NCI-H1105 treated with DMSO at 0.1 percent for 48 hours (cell line): ENCODE data around the gene HELZ.
A peak's percentile ranks its signal among the peaks of the same experiment; 100 is the strongest.
"Not testable (repeated sequence)": the region's sequence is repeated elsewhere in the genome, so short reads cannot be mapped to it uniquely, and the experiment has no call there.

Source experiments
- DNase-seq: peaks from one replicate; lab custom pipeline; 2025; lab: John Stamatoyannopoulos, UW

Gene HELZ

GRCh38 chr17:67265436-67266019 is 20.5 kb upstream of the HELZ start:
- DNase-seq: no peak

GRCh38 chr17:67262435-67263117 is 17.6 kb upstream of the HELZ start:
- no peak for DNase-seq

GRCh38 chr17:67260170-67260987 is 15.4 kb upstream of the HELZ start:
- DNase-seq: no peak

GRCh38 chr17:67258821-67259468 is 13.9 kb upstream of the HELZ start:
- DNase-seq: no peak

GRCh38 chr17:67256075-67256732 is 11.2 kb upstream of the HELZ start:
- no peak for DNase-seq

- no peak for DNase-seq
Observed at GRCh38 chr17:67253384-67253783, 8.4 kb upstream of the HELZ start.

GRCh38 chr17:67251586-67251985 is 6.6 kb upstream of the HELZ start:
- DNase-seq: not testable (repeated sequence)

- DNase-seq: no peak
Observed at GRCh38 chr17:67248291-67248690, 3.3 kb upstream of the HELZ start.

- no peak for DNase-seq
Observed at GRCh38 chr17:67247416-67247900, 2.5 kb upstream of the HELZ start.

GRCh38 chr17:67246653-67247415 is 1.8 kb upstream of the HELZ start:
- DNase-seq: no peak

GRCh38 chr17:67246403-67246652 is 1.3 kb upstream of the HELZ start:
- DNase-seq: no peak

- DNase-seq: peak; percentile 8
Observed at GRCh38 chr17:67245694-67246402, 852 bp upstream of the HELZ start.

- DNase-seq: no peak
Observed at GRCh38 chr17:67244431-67245072, 444 bp downstream of the HELZ start.

- DNase-seq: no peak
Observed at GRCh38 chr17:67243284-67243683, 1.7 kb downstream of the HELZ start.

GRCh38 chr17:67241719-67242341 is 3.2 kb downstream of the HELZ start:
- DNase-seq: no peak

GRCh38 chr17:67239597-67239996 is 5.4 kb downstream of the HELZ start:
- DNase-seq: no peak

GRCh38 chr17:67238991-67239390 is 6.0 kb downstream of the HELZ start:
- no peak for DNase-seq

GRCh38 chr17:67232441-67232840 is 12.6 kb downstream of the HELZ start:
- DNase-seq: no peak

GRCh38 chr17:67229109-67229955 is 15.7 kb downstream of the HELZ start:
- no peak for DNase-seq
